Fibroblast of lung (primary cell): Measurements from ENCODE around the gene GJA10. TPM values are rescaled to one million over a fixed set of nuclear protein-coding genes. Genes with fewer than 3 reads are reported as not detected.

ENCODE experiments used
- DNase-seq, 2 donors: peaks; one replicate each; pipeline versions ENCODE4 v3.0.0 to v3.0.0-alpha.2; 2010; ENCODE audit warnings: low read depth in 2 of 2
- H2AFZ ChIP-seq: 2 replicates; pipeline ENCODE4 v1.5.1; 2012; ENCODE audit warnings: low read length, control low read depth, inconsistent platforms
- H3K27ac ChIP-seq: 2 replicates; pipeline ENCODE4 v1.5.1; 2011; ENCODE audit warnings: low read length, control low read depth; ENCODE audit not compliant: insufficient read depth
- H3K27me3 ChIP-seq: 2 replicates; pipeline ENCODE4 v1.5.1; 2011; ENCODE audit warnings: mild to moderate bottlenecking, low read length; ENCODE audit not compliant: control insufficient read depth, insufficient read depth
- H3K36me3 ChIP-seq: 2 replicates; pipeline ENCODE4 v1.5.1; 2011; ENCODE audit warnings: low read length; ENCODE audit not compliant: control insufficient read depth, insufficient read depth
- H3K4me1 ChIP-seq: 2 replicates; pipeline ENCODE4 v1.5.1; 2011; ENCODE audit warnings: low read length; ENCODE audit not compliant: control insufficient read depth, insufficient read depth; ENCODE audit errors: extremely low read depth
- H3K4me2 ChIP-seq: 2 replicates; pipeline ENCODE4 v1.5.1; 2011; ENCODE audit warnings: low read length, control low read depth; ENCODE audit not compliant: insufficient read depth; ENCODE audit errors: extremely low read depth
- H3K4me3 ChIP-seq, 4 experiments: fragments of 200-600 bp in 1 of 4; sonication (generic) in 1 of 4; replicated peaks in 1 of 4; 2 replicates each; pipeline ENCODE4 v1.5.1; 2011 to 2016; ENCODE audit warnings: low read length in 4 of 4, low read depth in 3 of 4, mild to moderate bottlenecking in 3 of 4, control low read depth in 2 of 4, inconsistent platforms in 1 of 4, mixed read lengths in 1 of 4; ENCODE audit not compliant: insufficient read depth in 1 of 4; ENCODE audit errors: control extremely low read depth in 1 of 4
- H3K79me2 ChIP-seq: 2 replicates; pipeline ENCODE4 v1.5.1; 2012; ENCODE audit warnings: mild to moderate bottlenecking, low read length, inconsistent platforms; ENCODE audit not compliant: control insufficient read depth, insufficient read depth
- H3K9ac ChIP-seq: 2 replicates; pipeline ENCODE4 v1.5.1; 2011; ENCODE audit warnings: mild to moderate bottlenecking, low read length, control low read depth; ENCODE audit not compliant: insufficient read depth
- H3K9me3 ChIP-seq: 2 replicates; pipeline ENCODE4 v1.5.1; 2012; ENCODE audit warnings: low read depth, low read length; ENCODE audit not compliant: control insufficient read depth, insufficient read depth
- H4K20me1 ChIP-seq: 2 replicates; pipeline ENCODE4 v1.5.1; 2011; ENCODE audit warnings: low read length; ENCODE audit not compliant: control insufficient read depth, insufficient read depth; ENCODE audit errors: extremely low read depth
- CTCF ChIP-seq, 2 donors: IDR thresholded peaks in 1 of 2; conservative IDR thresholded peaks in 1 of 2; 1 replicate in 1 of 2; 2 replicates in 1 of 2; pipeline ENCODE4 v1.5.1; 2011 to 2012; ENCODE audit warnings: low read length in 2 of 2, control low read depth in 1 of 2, inconsistent platforms in 1 of 2, low read depth in 1 of 2, mild to moderate bottlenecking in 1 of 2
- EZH2 ChIP-seq: IDR thresholded peaks from 2 replicates; pipeline ENCODE4 v1.5.1; 2012; ENCODE audit warnings: low read length, control low read depth, mild to moderate bottlenecking; ENCODE audit errors: missing control alignments
- polyA plus RNA-seq, 2 donors: library from polyadenylated mRNA; depleted of rRNA in 1 of 2; stranded (reverse) in 1 of 2; unstranded in 1 of 2; fragments of >200 nt; gene quantifications; 2 replicates each; pipeline ENCODE4 v1.2.1, GENCODE V29; 2011 to 2012; ENCODE audit warnings: missing spikeins in 1 of 2
- total RNA-seq: library from RNA; depleted of rRNA; stranded (reverse); fragments of >200 nt; gene quantifications from 2 replicates; pipeline ENCODE4 v1.2.1, GENCODE V29; 2014

The GJA10 gene
- total and polyA plus RNA-seq, 2 donors (not counting 1 experiment from before 2014, with no cell fraction given) = not detected

GRCh38 chr6:89862698-89863097, 31.6 kb upstream of the GJA10 start:
- Histone ChIP-seq H3K36me3 (peaks cover 6% of the 10 kb centered on the region), H3K4me2 (no peak overlapping the region), H3K27me3 (no peaks in the 10 kb centered on the region)

GRCh38 chr6:89866024-89866678, 28.1 kb upstream of the GJA10 start:
- no peaks in the 10 kb centered on the region for H3K79me2 ChIP-seq
- no peaks in the 10 kb centered on the region for H4K20me1 ChIP-seq
- no peak for TF ChIP-seq CTCF (conservative IDR thresholded peaks at IDR 0.05 in 1 of 2, IDR thresholded peaks at IDR 0.05 in 1 of 2; ENCODE audit: low read depth in 1 of 2, low read length in 2 of 2)
- TF ChIP-seq EZH2 = no peak
- H2AFZ ChIP-seq = no peak overlapping the region
- H3K36me3 ChIP-seq = peaks cover 6% of the 10 kb centered on the region
- no peak overlapping the region for H3K4me3 ChIP-seq
- no peak overlapping the region for H3K9ac ChIP-seq
- no peak overlapping the region for H3K4me2 ChIP-seq
- no peaks in the 10 kb centered on the region for H3K27me3 ChIP-seq
- no peak for DNase-seq
- H3K9me3 ChIP-seq = no peaks in the 10 kb centered on the region
- no peaks in the 10 kb centered on the region for H3K4me1 ChIP-seq
- no peak overlapping the region for H3K27ac ChIP-seq

More at GRCh38 chr6:89862698-89863097, 31.6 kb upstream of the GJA10 start:
- Histone ChIP-seq H3K79me2 (no peaks in the 10 kb centered on the region), H3K9me3 (no peaks in the 10 kb centered on the region), H3K9ac (no peak overlapping the region), H3K27ac (no peak overlapping the region), H4K20me1 (no peaks in the 10 kb centered on the region), H2AFZ (no peak overlapping the region), H3K4me3 (no peak overlapping the region), H3K4me1 (no peaks in the 10 kb centered on the region)
- TF ChIP-seq EZH2 (no peak), CTCF (conservative IDR thresholded peaks at IDR 0.05 in 1 of 2, IDR thresholded peaks at IDR 0.05 in 1 of 2; ENCODE audit: low read depth in 1 of 2, low read length in 2 of 2) (no peak)
- no peak for DNase-seq

- no peak overlapping the region for H3K27ac ChIP-seq
- no peak overlapping the region for H3K4me2 ChIP-seq
- no peaks in the 10 kb centered on the region for H3K79me2 ChIP-seq
- no peaks in the 10 kb centered on the region for H3K27me3 ChIP-seq
- no peaks in the 10 kb centered on the region for H3K36me3 ChIP-seq
- DNase-seq = no peak
- no peak overlapping the region for H2AFZ ChIP-seq
- H4K20me1 ChIP-seq = no peaks in the 10 kb centered on the region
- TF ChIP-seq CTCF (conservative IDR thresholded peaks at IDR 0.05 in 1 of 2, IDR thresholded peaks at IDR 0.05 in 1 of 2; ENCODE audit: low read depth in 1 of 2, low read length in 2 of 2) = no peak
- no peak for TF ChIP-seq EZH2
- H3K4me3 ChIP-seq = no peak overlapping the region
- no peak overlapping the region for H3K9ac ChIP-seq
- H3K9me3 ChIP-seq = no peaks in the 10 kb centered on the region
- H3K4me1 ChIP-seq = no peaks in the 10 kb centered on the region
Measured at GRCh38 chr6:89873721-89874120, 20.5 kb upstream of the GJA10 start.
